CD4-positive, CD25-positive, alpha-beta regulatory T cell (primary cell): ENCODE measurements around the gene CALD1. TPM values are rescaled to one million over a fixed set of nuclear protein-coding genes. Genes with fewer than 3 reads are reported as not detected.

Source experiments
- ATAC-seq, 2 donors: fragments of 150-1000 bp; cut with Tn5 transposase; one replicate each; pipeline ENCODE4 v1.10.0; 2021; ENCODE audit warnings: low read depth in 2 of 2, moderate number of reproducible peaks in 2 of 2, moderate library complexity in 1 of 2
- DNase-seq, 3 donors: peaks; one replicate each; pipeline versions ENCODE4 v3.0.0 to v3.0.0-alpha.2; 2012 to 2022; ENCODE audit warnings: mixed read lengths in 1 of 3
- H3K27ac ChIP-seq: one replicate; pipeline ENCODE4 v1.7.0; 2013; ENCODE audit warnings: mild to moderate bottlenecking, low read length; ENCODE audit not compliant: insufficient read depth, poor library complexity, severe bottlenecking
- H3K27me3 ChIP-seq: one replicate; pipeline ENCODE4 v1.7.0; 2013; ENCODE audit warnings: low read length; ENCODE audit not compliant: control insufficient read depth, insufficient read depth
- H3K36me3 ChIP-seq: one replicate; pipeline ENCODE4 v1.7.0; 2013; ENCODE audit warnings: mild to moderate bottlenecking, low read length, moderate library complexity; ENCODE audit not compliant: control insufficient read depth, insufficient read depth
- H3K4me1 ChIP-seq: 2 replicates; pipeline ENCODE4 v1.7.0; 2013; ENCODE audit warnings: mild to moderate bottlenecking, low read length; ENCODE audit not compliant: insufficient read depth, control insufficient read depth, poor library complexity, severe bottlenecking
- H3K4me3 ChIP-seq: one replicate; pipeline ENCODE4 v1.7.0; 2013; ENCODE audit warnings: low read depth, mild to moderate bottlenecking, low read length, moderate library complexity
- H3K9me3 ChIP-seq, 2 experiments: 1 replicate in 1 of 2; 2 replicates in 1 of 2; pipeline ENCODE4 v1.7.0; 2013; ENCODE audit warnings: low read length in 2 of 2, mild to moderate bottlenecking in 1 of 2, moderate library complexity in 1 of 2; ENCODE audit not compliant: control insufficient read depth in 2 of 2
- H3K27ac Mint-ChIP-seq, 3 donors: one replicate each; pipeline ENCODE4 v1.8.0; 2020 to 2022; ENCODE audit warnings: mild to moderate bottlenecking in 3 of 3, mixed read lengths in 3 of 3, moderate library complexity in 2 of 3
- H3K27me3 Mint-ChIP-seq: one replicate; pipeline ENCODE4 v1.8.0; 2022; ENCODE audit warnings: mild to moderate bottlenecking, mixed read lengths
- H3K36me3 Mint-ChIP-seq: one replicate; pipeline ENCODE4 v1.8.0; 2020; ENCODE audit warnings: mixed read lengths
- H3K4me1 Mint-ChIP-seq, 4 donors: one replicate each; pipeline ENCODE4 v1.8.0; 2020 to 2022; ENCODE audit warnings: mixed read lengths in 4 of 4, mild to moderate bottlenecking in 1 of 4
- H3K4me3 Mint-ChIP-seq, 4 donors: one replicate each; pipeline ENCODE4 v1.8.0; 2020 to 2022; ENCODE audit warnings: mild to moderate bottlenecking in 4 of 4, mixed read lengths in 4 of 4, moderate library complexity in 3 of 4
- H3K9me3 Mint-ChIP-seq, 7 donors: one replicate each; pipeline ENCODE4 v1.8.0; 2020 to 2022; ENCODE audit warnings: mixed read lengths in 7 of 7, mild to moderate bottlenecking in 3 of 7, moderate library complexity in 2 of 7
- polyA plus RNA-seq, 4 donors: library from polyadenylated mRNA; unstranded; fragments of 300-500 nt; fragmentation: Illumina TruSeq; gene quantifications; one replicate each; pipeline ENCODE4 v1.2.3, GENCODE V29; 2021
- total RNA-seq: library from RNA; stranded (reverse); gene quantifications from one replicate; pipeline ENCODE4 v1.2.3, GENCODE V29; 2022

The CALD1 gene
- total and polyA plus RNA-seq, 5 donors from 2014 or later, result 0.10 to 3.9 (median 0.17) TPM; not detected in 2

GRCh38 chr7:134809616-134810015 is 30.2 kb downstream of the CALD1 start:
- no peak overlapping the region for H3K4me3 ChIP-seq
- DNase-seq, result no peak
- Mint-ChIP-seq H3K9me3 (peaks cover 0 to 4% (median 0%) of the 10 kb centered on the region in 7 donors), H3K27me3 (peaks cover 9% of the 10 kb centered on the region), H3K27ac (no peak overlapping the region), H3K4me3 (no peak overlapping the region), H3K4me1 (no peaks in the 10 kb centered on the region), H3K36me3 (no peaks in the 10 kb centered on the region)
- no peaks in the 10 kb centered on the region for H3K9me3 ChIP-seq
- no peak overlapping the region for H3K27ac ChIP-seq
- no peaks in the 10 kb centered on the region for H3K27me3 ChIP-seq
- H3K4me1 ChIP-seq, result no peaks in the 10 kb centered on the region
- no peaks in the 10 kb centered on the region for H3K36me3 ChIP-seq
- no peak for ATAC-seq

- no peaks in the 10 kb centered on the region for H3K4me1 Mint-ChIP-seq
- peaks cover 4% of the 10 kb centered on the region for H3K27me3 Mint-ChIP-seq
- H3K36me3 Mint-ChIP-seq, result no peaks in the 10 kb centered on the region
- Histone ChIP-seq H3K4me1 (no peaks in the 10 kb centered on the region), H3K27me3 (no peaks in the 10 kb centered on the region), H3K36me3 (no peaks in the 10 kb centered on the region), H3K27ac (no peak overlapping the region), H3K4me3 (no peak overlapping the region), H3K9me3 (no peaks in the 10 kb centered on the region)
- H3K27ac Mint-ChIP-seq, result no peak overlapping the region
- H3K4me3 Mint-ChIP-seq, result no peak overlapping the region
- ATAC-seq (no peak), DNase-seq (no peak)
- peaks cover 0 to 4% (median 0%) of the 10 kb centered on the region in 7 donors for H3K9me3 Mint-ChIP-seq
These were observed 32.3 kb downstream of the CALD1 start for GRCh38 chr7:134811765-134812164.

GRCh38 chr7:134813663-134814396 is 34.4 kb downstream of the CALD1 start:
- Mint-ChIP-seq H3K4me3 (no peak overlapping the region), H3K27ac (no peak overlapping the region), H3K36me3 (no peaks in the 10 kb centered on the region), H3K9me3 (peaks cover 0 to 4% (median 0%) of the 10 kb centered on the region in 7 donors), H3K27me3 (peaks cover 4% of the 10 kb centered on the region), H3K4me1 (no peaks in the 10 kb centered on the region)
- H3K36me3 ChIP-seq, result no peaks in the 10 kb centered on the region
- no peaks in the 10 kb centered on the region for H3K4me1 ChIP-seq
- H3K9me3 ChIP-seq, result no peaks in the 10 kb centered on the region
- ATAC-seq, result no peak
- H3K4me3 ChIP-seq, result no peak overlapping the region
- DNase-seq, result no peak
- no peak overlapping the region for H3K27ac ChIP-seq
- H3K27me3 ChIP-seq, result no peaks in the 10 kb centered on the region

GRCh38 chr7:134814730-134815364 is 35.4 kb downstream of the CALD1 start:
- Histone ChIP-seq H3K36me3 (no peaks in the 10 kb centered on the region), H3K9me3 (no peaks in the 10 kb centered on the region), H3K4me1 (no peaks in the 10 kb centered on the region), H3K4me3 (no peak overlapping the region), H3K27me3 (no peaks in the 10 kb centered on the region), H3K27ac (no peak overlapping the region)
- Mint-ChIP-seq H3K9me3 (peaks cover 0 to 4% (median 0%) of the 10 kb centered on the region in 7 donors), H3K27me3 (peaks cover 4% of the 10 kb centered on the region), H3K36me3 (no peaks in the 10 kb centered on the region), H3K4me3 (no peak overlapping the region), H3K27ac (no peak overlapping the region), H3K4me1 (no peaks in the 10 kb centered on the region)
- no peak for DNase-seq
- no peak for ATAC-seq

DNA sequence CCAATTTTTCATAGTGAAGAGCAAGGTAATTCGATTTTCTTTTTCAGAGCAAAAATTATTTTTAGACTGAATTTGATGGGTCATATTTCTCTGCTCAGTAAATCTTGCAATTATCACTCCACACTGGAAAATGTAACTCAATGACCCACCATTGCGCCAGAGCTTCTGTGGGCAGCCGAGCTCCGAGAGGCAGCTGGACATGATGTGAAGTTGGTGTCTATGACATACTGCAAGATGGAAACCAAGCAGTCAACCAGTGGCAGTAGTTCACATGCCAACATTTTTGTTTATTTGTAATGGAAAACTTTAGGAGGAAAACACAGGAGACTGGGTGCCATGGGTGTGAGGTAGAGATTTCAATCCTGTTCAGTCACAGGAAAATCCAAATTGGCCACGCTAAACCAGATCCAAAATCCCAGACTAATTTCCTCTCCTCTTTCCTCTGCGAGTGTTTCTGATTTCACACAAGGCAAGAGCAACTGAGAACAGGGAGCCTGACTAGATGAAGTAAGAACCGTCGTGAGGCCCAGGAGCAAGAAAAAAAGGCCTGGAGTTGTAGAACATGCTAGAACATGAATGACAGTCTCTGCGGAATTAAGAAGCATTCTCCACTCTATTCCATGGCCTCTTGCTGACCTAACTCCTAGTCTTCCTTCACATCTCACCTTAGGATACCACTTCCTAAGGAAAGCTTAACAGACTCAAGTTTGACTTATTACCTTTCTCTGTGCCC is 39.3 kb downstream of the CALD1 start:
- Histone ChIP-seq H3K4me1 (no peaks in the 10 kb centered on the region), H3K9me3 (no peaks in the 10 kb centered on the region), H3K27me3 (no peaks in the 10 kb centered on the region), H3K36me3 (no peaks in the 10 kb centered on the region), H3K4me3 (no peak overlapping the region), H3K27ac (no peak overlapping the region)
- DNase-seq (no peak), ATAC-seq (no peak)
- no peaks in the 10 kb centered on the region for H3K36me3 Mint-ChIP-seq
- H3K27me3 Mint-ChIP-seq, result no peaks in the 10 kb centered on the region
- H3K9me3 Mint-ChIP-seq, result no peaks in the 10 kb centered on the region
- H3K4me3 Mint-ChIP-seq, result no peak overlapping the region
- H3K4me1 Mint-ChIP-seq, result no peaks in the 10 kb centered on the region
- no peak overlapping the region for H3K27ac Mint-ChIP-seq

DNA sequence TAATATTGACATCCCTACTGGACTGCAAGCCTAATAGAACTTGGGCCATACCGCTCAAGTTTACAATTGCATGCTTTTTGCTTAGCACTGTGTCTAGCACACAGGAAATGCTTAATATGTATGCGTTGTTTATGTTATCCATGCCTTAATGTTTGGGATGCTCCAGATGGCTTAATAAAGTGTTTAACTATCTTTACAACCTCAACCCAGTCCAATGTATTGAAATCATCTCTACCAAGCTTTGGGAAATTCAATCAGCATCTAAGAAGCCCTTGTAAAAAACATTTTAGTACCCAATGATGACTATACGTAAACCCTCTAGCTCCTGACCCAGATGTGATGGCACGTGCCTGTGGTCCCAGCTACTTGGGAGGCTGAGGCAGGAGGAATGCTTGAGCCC is 40.0 kb downstream of the CALD1 start:
- no peaks in the 10 kb centered on the region for H3K9me3 ChIP-seq
- no peaks in the 10 kb centered on the region for H3K4me1 Mint-ChIP-seq
- no peaks in the 10 kb centered on the region for H3K9me3 Mint-ChIP-seq
- H3K36me3 ChIP-seq, result no peaks in the 10 kb centered on the region
- H3K4me3 ChIP-seq, result no peak overlapping the region
- H3K36me3 Mint-ChIP-seq, result no peaks in the 10 kb centered on the region
- H3K27me3 ChIP-seq, result no peaks in the 10 kb centered on the region
- DNase-seq (no peak), ATAC-seq (no peak)
- peaks cover under 1% of the 10 kb centered on the region for H3K27me3 Mint-ChIP-seq
- H3K4me1 ChIP-seq, result no peaks in the 10 kb centered on the region
- H3K27ac ChIP-seq, result no peak overlapping the region
- no peak overlapping the region for H3K27ac Mint-ChIP-seq
- H3K4me3 Mint-ChIP-seq, result no peak overlapping the region

DNA sequence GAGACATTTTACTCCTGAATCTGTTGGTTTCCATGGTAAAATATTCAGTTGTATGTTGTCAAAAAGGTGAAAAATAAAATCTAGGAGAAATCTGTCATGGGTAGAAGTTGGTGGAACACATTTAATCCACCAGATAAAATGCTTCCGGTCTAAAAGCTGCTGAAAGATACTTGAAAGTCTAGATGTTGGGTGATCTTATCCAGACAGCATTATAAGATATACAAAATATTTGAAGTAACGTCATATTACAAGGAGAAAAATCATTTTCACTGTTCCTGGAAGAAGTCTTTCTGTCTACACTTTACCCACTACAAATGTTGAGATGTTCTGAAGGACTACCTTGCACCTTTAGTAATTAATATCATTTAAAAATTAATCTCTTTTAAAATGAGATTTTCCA is 40.9 kb downstream of the CALD1 start:
- Histone ChIP-seq H3K27me3 (no peaks in the 10 kb centered on the region), H3K27ac (no peak overlapping the region), H3K4me3 (no peak overlapping the region), H3K4me1 (no peaks in the 10 kb centered on the region), H3K9me3 (no peaks in the 10 kb centered on the region), H3K36me3 (no peaks in the 10 kb centered on the region)
- ATAC-seq (no peak), DNase-seq (no peak)
- H3K27ac Mint-ChIP-seq, result no peak overlapping the region
- H3K4me1 Mint-ChIP-seq, result no peaks in the 10 kb centered on the region
- no peaks in the 10 kb centered on the region for H3K36me3 Mint-ChIP-seq
- no peaks in the 10 kb centered on the region for H3K9me3 Mint-ChIP-seq
- peaks cover 4% of the 10 kb centered on the region for H3K27me3 Mint-ChIP-seq
- no peak overlapping the region for H3K4me3 Mint-ChIP-seq
